SJSA1 (cell line): ENCODE results near the gene PTGDR2. TPM values are rescaled to one million over a fixed set of nuclear protein-coding genes. Genes with fewer than 3 reads are reported as not detected.
"Not testable (repeated sequence)": the region's sequence is repeated elsewhere in the genome, so short reads cannot be mapped to it uniquely, and the experiment has no call there.

Experiments used
- DNase-seq, 2 experiments: peaks; one replicate each; pipeline ENCODE4 v3.0.0-alpha.2; 2015 to 2020; ENCODE audit warnings: low spot score in 2 of 2, low read depth in 1 of 2
- H3K27ac ChIP-seq: fragments of 250-450 bp; sonication (Bioruptor Pico); 2 replicates; pipeline ENCODE4 v1.5.1; 2020; ENCODE audit warnings: mild to moderate bottlenecking, moderate library complexity
- H3K27me3 ChIP-seq: fragments of 250-450 bp; sonication (Bioruptor Pico); replicated peaks from 2 replicates; pipeline ENCODE4 v1.5.1; 2020; ENCODE audit warnings: mild to moderate bottlenecking, moderate library complexity
- H3K36me3 ChIP-seq: fragments of 250-450 bp; sonication (Bioruptor Pico); 2 replicates; pipeline ENCODE4 v1.5.1; 2020; ENCODE audit warnings: mild to moderate bottlenecking
- H3K4me1 ChIP-seq: fragments of 250-450 bp; sonication (Bioruptor Pico); replicated peaks from 2 replicates; pipeline ENCODE4 v1.6.1; 2021; ENCODE audit warnings: mild to moderate bottlenecking
- H3K4me3 ChIP-seq: fragments of 250-450 bp; sonication (Bioruptor Pico); 2 replicates; pipeline ENCODE4 v1.5.1; 2020; ENCODE audit warnings: mild to moderate bottlenecking
- H3K9me3 ChIP-seq: fragments of 250-450 bp; sonication (Bioruptor Pico); replicated peaks from 2 replicates; pipeline ENCODE4 v1.5.1; 2020; ENCODE audit warnings: mild to moderate bottlenecking
- total RNA-seq: library from RNA; depleted of rRNA; stranded (reverse); fragments of >200 nt; shearing (Covaris generic); gene quantifications from 2 replicates; pipeline ENCODE4 v1.2.3, GENCODE V29; 2014

Gene PTGDR2
- total RNA-seq, 1 experiment from 2014 or later: not detected

GRCh38 chr11:60834742-60835533 lies 20.8 kb downstream of the PTGDR2 start:
- H3K4me1 ChIP-seq: no peaks in the 10 kb centered on the region
- peaks cover 24% of the 10 kb centered on the region for H3K27me3 ChIP-seq
- DNase-seq: no peak
- no peak overlapping the region for H3K27ac ChIP-seq
- no peaks in the 10 kb centered on the region for H3K9me3 ChIP-seq
- no peak overlapping the region for H3K4me3 ChIP-seq
- H3K36me3 ChIP-seq: no peaks in the 10 kb centered on the region

- no peaks in the 10 kb centered on the region for H3K36me3 ChIP-seq
- H3K27ac ChIP-seq: no peak overlapping the region
- H3K4me3 ChIP-seq: no peak overlapping the region
- H3K4me1 ChIP-seq: no peaks in the 10 kb centered on the region
- peaks cover 40% of the 10 kb centered on the region for H3K27me3 ChIP-seq
- DNase-seq: no peak
- no peaks in the 10 kb centered on the region for H3K9me3 ChIP-seq
Measured at GRCh38 chr11:60831501-60832079, 24.2 kb downstream of the PTGDR2 start.

GRCh38 chr11:60831143-60831500 lies 24.6 kb downstream of the PTGDR2 start:
- Histone ChIP-seq H3K4me1 (no peaks in the 10 kb centered on the region), H3K36me3 (no peaks in the 10 kb centered on the region), H3K27ac (no peak overlapping the region), H3K4me3 (no peak overlapping the region), H3K27me3 (peaks cover 40% of the 10 kb centered on the region), H3K9me3 (no peaks in the 10 kb centered on the region)
- peak; percentile 65 to 85 for DNase-seq

GRCh38 chr11:60830478-60831142 lies 25.1 kb downstream of the PTGDR2 start:
- Histone ChIP-seq H3K4me1 (no peaks in the 10 kb centered on the region), H3K4me3 (no peak overlapping the region), H3K36me3 (no peaks in the 10 kb centered on the region), H3K27me3 (peaks cover 40% of the 10 kb centered on the region), H3K27ac (no peak overlapping the region), H3K9me3 (no peaks in the 10 kb centered on the region)
- no peak for DNase-seq

GRCh38 chr11:60825790-60826189 lies 30.0 kb downstream of the PTGDR2 start:
- H3K4me1 ChIP-seq: no peaks in the 10 kb centered on the region
- no peak for DNase-seq
- H3K27ac ChIP-seq: no peak overlapping the region
- no peak overlapping the region for H3K4me3 ChIP-seq
- no peaks in the 10 kb centered on the region for H3K36me3 ChIP-seq
- no peaks in the 10 kb centered on the region for H3K9me3 ChIP-seq
- peaks cover 16% of the 10 kb centered on the region for H3K27me3 ChIP-seq

GRCh38 chr11:60825118-60825517 lies 30.6 kb downstream of the PTGDR2 start:
- Histone ChIP-seq H3K4me3 (no peak overlapping the region), H3K27ac (no peak overlapping the region), H3K36me3 (no peaks in the 10 kb centered on the region), H3K9me3 (no peaks in the 10 kb centered on the region), H3K4me1 (no peaks in the 10 kb centered on the region), H3K27me3 (peaks cover 16% of the 10 kb centered on the region)
- DNase-seq: no peak

- not testable (repeated sequence) for H3K36me3 ChIP-seq, H3K27ac ChIP-seq, DNase-seq, H3K9me3 ChIP-seq, H3K4me3 ChIP-seq, H3K4me1 ChIP-seq
- H3K27me3 ChIP-seq: peaks cover 15% of the 10 kb centered on the region
Measured at GRCh38 chr11:60823745-60824306, 31.9 kb downstream of the PTGDR2 start.

- H3K9me3 ChIP-seq: peaks cover 5% of the 10 kb centered on the region
- DNase-seq: no peak
Measured at GRCh38 chr11:60821827-60822599, 33.7 kb downstream of the PTGDR2 start.

GRCh38 chr11:60818057-60818456 lies 37.7 kb downstream of the PTGDR2 start:
- no peak overlapping the region for H3K4me3 ChIP-seq
- peaks cover 13% of the 10 kb centered on the region for H3K9me3 ChIP-seq
- no peak for DNase-seq
- no peaks in the 10 kb centered on the region for H3K36me3 ChIP-seq
- no peaks in the 10 kb centered on the region for H3K4me1 ChIP-seq
- H3K27me3 ChIP-seq: peaks cover 3% of the 10 kb centered on the region; the same call in 1 of the 2 replicates
- no peak overlapping the region for H3K27ac ChIP-seq

More at GRCh38 chr11:60821827-60822599, 33.7 kb downstream of the PTGDR2 start:
- no peaks in the 10 kb centered on the region for H3K36me3 ChIP-seq
- no peak overlapping the region for H3K4me3 ChIP-seq
- peaks cover 4% of the 10 kb centered on the region; the same call in 1 of the 2 replicates for H3K27me3 ChIP-seq
- no peaks in the 10 kb centered on the region for H3K4me1 ChIP-seq
- no peak overlapping the region for H3K27ac ChIP-seq

- no peaks in the 10 kb centered on the region for H3K36me3 ChIP-seq
- H3K27ac ChIP-seq: no peak overlapping the region
- no peak overlapping the region for H3K4me3 ChIP-seq
- peaks cover 13% of the 10 kb centered on the region for H3K9me3 ChIP-seq
- peaks cover 3% of the 10 kb centered on the region; the same call in 1 of the 2 replicates for H3K27me3 ChIP-seq
- no peak for DNase-seq
- H3K4me1 ChIP-seq: no peaks in the 10 kb centered on the region
Measured at GRCh38 chr11:60816590-60817157, 39.1 kb downstream of the PTGDR2 start.

- H3K27me3 ChIP-seq: 0 out of 2 replicates have a peak, but pooled peaks cover 8% of the 10 kb centered on the region
- H3K4me3 ChIP-seq: no peak overlapping the region
- H3K4me1 ChIP-seq: no peaks in the 10 kb centered on the region
- H3K9me3 ChIP-seq: peaks cover 13% of the 10 kb centered on the region
- H3K27ac ChIP-seq: no peak overlapping the region
- DNase-seq: no peak
- H3K36me3 ChIP-seq: no peaks in the 10 kb centered on the region
Measured at GRCh38 chr11:60814112-60814511, 41.6 kb downstream of the PTGDR2 start.

GRCh38 chr11:60813324-60813723 lies 42.4 kb downstream of the PTGDR2 start:
- H3K9me3 ChIP-seq: peaks cover 13% of the 10 kb centered on the region
- H3K36me3 ChIP-seq: no peaks in the 10 kb centered on the region
- no peak for DNase-seq
- H3K4me1 ChIP-seq: no peaks in the 10 kb centered on the region
- no peak overlapping the region for H3K4me3 ChIP-seq
- H3K27me3 ChIP-seq: 0 out of 2 replicates have a peak, but pooled peaks cover 9% of the 10 kb centered on the region
- H3K27ac ChIP-seq: no peak overlapping the region

- no peak overlapping the region for H3K4me3 ChIP-seq
- H3K36me3 ChIP-seq: no peaks in the 10 kb centered on the region
- no peak overlapping the region for H3K27ac ChIP-seq
- no peak for DNase-seq
- H3K9me3 ChIP-seq: no peaks in the 10 kb centered on the region; the same call in 1 of the 2 replicates
- H3K27me3 ChIP-seq: peaks cover 25% of the 10 kb centered on the region
- no peaks in the 10 kb centered on the region for H3K4me1 ChIP-seq
Measured at GRCh38 chr11:60810569-60810968, 45.2 kb downstream of the PTGDR2 start.
